ENCODE measurements around the gene ICA1. TPM values are rescaled to one million over a fixed set of nuclear protein-coding genes. Genes with fewer than 3 reads are reported as not detected.

The ICA1 gene
- total RNA-seq, 1 experiment from 2014 or later = not detected

GRCh38 chr7:8129318-8129659 lies 132.7 kb downstream of the ICA1 start:
- no TSS peak for BruUV-seq (replicated peaks)
- Histone ChIP-seq H3K27ac (ENCODE audit: low read depth, low read length, poor library complexity, severe bottlenecking) (no peak overlapping the region), H3K9me3 (ENCODE audit: low read depth, low read length, poor library complexity, severe bottlenecking) (no peaks in the 10 kb centered on the region), H3K27me3 (replicated peaks; ENCODE audit: insufficient read depth, low read depth, low read length, poor library complexity) (no peaks in the 10 kb centered on the region), H3K4me1 (ENCODE audit: insufficient read depth, low read length, poor library complexity, severe bottlenecking) (no peaks in the 10 kb centered on the region), H3K4me3 (ENCODE audit: low read depth, low read length, poor library complexity, severe bottlenecking) (no peak overlapping the region), H3K36me3 (ENCODE audit: insufficient read depth, low read length, poor library complexity, severe bottlenecking) (no peaks in the 10 kb centered on the region)
- POLR2A ChIA-PET (ENCODE audit: low non-redundant PET) = no interaction called here
- intact Hi-C loops (cut with micrococcal nuclease; ENCODE audit: unreplicated experiment) = no loop called here
- CTCF ChIA-PET = no interaction called here
- DNase-seq (ENCODE audit: low spot score) = no peak
- TF ChIP-seq, protein P1, sequence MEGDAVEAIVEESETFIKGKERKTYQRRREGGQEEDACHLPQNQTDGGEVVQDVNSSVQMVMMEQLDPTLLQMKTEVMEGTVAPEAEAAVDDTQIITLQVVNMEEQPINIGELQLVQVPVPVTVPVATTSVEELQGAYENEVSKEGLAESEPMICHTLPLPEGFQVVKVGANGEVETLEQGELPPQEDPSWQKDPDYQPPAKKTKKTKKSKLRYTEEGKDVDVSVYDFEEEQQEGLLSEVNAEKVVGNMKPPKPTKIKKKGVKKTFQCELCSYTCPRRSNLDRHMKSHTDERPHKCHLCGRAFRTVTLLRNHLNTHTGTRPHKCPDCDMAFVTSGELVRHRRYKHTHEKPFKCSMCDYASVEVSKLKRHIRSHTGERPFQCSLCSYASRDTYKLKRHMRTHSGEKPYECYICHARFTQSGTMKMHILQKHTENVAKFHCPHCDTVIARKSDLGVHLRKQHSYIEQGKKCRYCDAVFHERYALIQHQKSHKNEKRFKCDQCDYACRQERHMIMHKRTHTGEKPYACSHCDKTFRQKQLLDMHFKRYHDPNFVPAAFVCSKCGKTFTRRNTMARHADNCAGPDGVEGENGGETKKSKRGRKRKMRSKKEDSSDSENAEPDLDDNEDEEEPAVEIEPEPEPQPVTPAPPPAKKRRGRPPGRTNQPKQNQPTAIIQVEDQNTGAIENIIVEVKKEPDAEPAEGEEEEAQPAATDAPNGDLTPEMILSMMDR (conservative IDR thresholded peaks at IDR 0.05; ENCODE audit: low read depth, low read length) = no peak
- no peak for TF ChIP-seq EZH2 (IDR thresholded peaks at IDR 0.05; ENCODE audit: borderline replicate concordance, low read depth, low read length, poor library complexity, severe bottlenecking)

- POLR2A ChIA-PET (ENCODE audit: low non-redundant PET) = no interaction called here
- no peak overlapping the region for H3K27ac ChIP-seq (ENCODE audit: low read depth, low read length, poor library complexity, severe bottlenecking)
- intact Hi-C loops (cut with micrococcal nuclease; ENCODE audit: unreplicated experiment) = no loop called here
- no peaks in the 10 kb centered on the region for H3K36me3 ChIP-seq (ENCODE audit: insufficient read depth, low read length, poor library complexity, severe bottlenecking)
- CTCF ChIA-PET = no interaction called here
- BruUV-seq (replicated peaks) = no TSS peak
- no peaks in the 10 kb centered on the region for H3K9me3 ChIP-seq (ENCODE audit: low read depth, low read length, poor library complexity, severe bottlenecking)
- TF ChIP-seq, protein P1 (conservative IDR thresholded peaks at IDR 0.05; ENCODE audit: low read depth, low read length) = no peak
- no peak for TF ChIP-seq EZH2 (IDR thresholded peaks at IDR 0.05; ENCODE audit: borderline replicate concordance, low read depth, low read length, poor library complexity, severe bottlenecking)
- no peak for DNase-seq (ENCODE audit: low spot score)
- H3K4me3 ChIP-seq (ENCODE audit: low read depth, low read length, poor library complexity, severe bottlenecking) = no peak overlapping the region
- no peaks in the 10 kb centered on the region for H3K4me1 ChIP-seq (ENCODE audit: insufficient read depth, low read length, poor library complexity, severe bottlenecking)
- no peaks in the 10 kb centered on the region for H3K27me3 ChIP-seq (replicated peaks; ENCODE audit: insufficient read depth, low read depth, low read length, poor library complexity)
Measured at GRCh38 chr7:8128449-8129317, 133.3 kb downstream of the ICA1 start.

- Histone ChIP-seq H3K36me3 (ENCODE audit: insufficient read depth, low read length, poor library complexity, severe bottlenecking) (no peaks in the 10 kb centered on the region), H3K4me1 (ENCODE audit: insufficient read depth, low read length, poor library complexity, severe bottlenecking) (no peaks in the 10 kb centered on the region), H3K27me3 (replicated peaks; ENCODE audit: insufficient read depth, low read depth, low read length, poor library complexity) (no peaks in the 10 kb centered on the region), H3K27ac (ENCODE audit: low read depth, low read length, poor library complexity, severe bottlenecking) (no peak overlapping the region), H3K4me3 (ENCODE audit: low read depth, low read length, poor library complexity, severe bottlenecking) (no peak overlapping the region), H3K9me3 (ENCODE audit: low read depth, low read length, poor library complexity, severe bottlenecking) (no peaks in the 10 kb centered on the region)
- intact Hi-C loops (cut with micrococcal nuclease; ENCODE audit: unreplicated experiment) = no loop called here
- POLR2A ChIA-PET (ENCODE audit: low non-redundant PET) = no interaction called here
- DNase-seq (ENCODE audit: low spot score) = no peak
- CTCF ChIA-PET = no interaction called here
- TF ChIP-seq EZH2 (IDR thresholded peaks at IDR 0.05; ENCODE audit: borderline replicate concordance, low read depth, low read length, poor library complexity, severe bottlenecking) = no peak
- TF ChIP-seq, protein P1 (conservative IDR thresholded peaks at IDR 0.05; ENCODE audit: low read depth, low read length) = no peak
- no TSS peak for BruUV-seq (replicated peaks)
Measured at GRCh38 chr7:8126601-8127167, 135.3 kb downstream of the ICA1 start.

All from A673 (cell line).